NCI-H460 (cell line): ENCODE measurements around the gene IQSEC2. TPM values are rescaled to one million over a fixed set of nuclear protein-coding genes. Genes with fewer than 3 reads are reported as not detected.

Source experiments
- small RNA-seq, 2 experiments: library from RNA; depleted of rRNA; stranded (forward); fragments of <200 nt; gene quantifications; one replicate each; pipeline ENCODE3, GENCODE V24; 2014
- total RNA-seq: library from RNA; depleted of rRNA; stranded (reverse); fragments of >200 nt; shearing (Covaris generic); gene quantifications from 2 replicates; pipeline ENCODE4 v1.2.3, GENCODE V29; 2014; rRNA removed

IQSEC2 gene
- total RNA-seq, 1 experiment from 2014 or later, result 15.6 TPM

Small RNAs within 50 kb of the gene (small RNA-seq; reads per million reads assigned to genes)
- gene RF00019, result 0 reads per million in 2 experiments

Other genes starting within 250 kb of the IQSEC2 start
- gene GPR173, start 232.8 kb downstream of the IQSEC2 start, total RNA-seq, result 0.46 and 1.2 TPM in 2 replicates
- 9.9 and 10.4 TPM in 2 replicates for gene TSPYL2, start 199.2 kb downstream of the IQSEC2 start, total RNA-seq
- gene KANTR, start 187.4 kb downstream of the IQSEC2 start, total RNA-seq, result 6.4 and 8.0 TPM in 2 replicates
- 65.5 and 78.6 TPM in 2 replicates for gene KDM5C, start 56.4 kb downstream of the IQSEC2 start, total RNA-seq
- gene SMC1A, start 141.1 kb upstream of the IQSEC2 start, total RNA-seq, result 46.4 and 47.8 TPM in 2 replicates
- 1.2 and 1.5 TPM in 2 replicates for gene RIBC1, start 141.3 kb upstream of the IQSEC2 start, total RNA-seq
- 151 and 173 TPM in 2 replicates for gene HSD17B10, start 152.8 kb upstream of the IQSEC2 start, total RNA-seq